Testis (tissue), 3 donors: ENCODE data around the gene UBE2H. TPM values are rescaled to one million over a fixed set of nuclear protein-coding genes. Genes with fewer than 3 reads are reported as not detected.

Source experiments
- DNase-seq: peaks from one replicate; pipeline ENCODE4 v3.0.0-alpha.2; 2019
- H3K27ac ChIP-seq, 2 donors: fragments of 200-600 bp; sonication (generic); one replicate each; pipeline ENCODE4 v1.5.1; 2019
- H3K27me3 ChIP-seq: fragments of 200-600 bp; sonication (generic); one replicate; pipeline ENCODE4 v1.5.1; 2019
- H3K36me3 ChIP-seq: fragments of 200-600 bp; sonication (generic); one replicate; pipeline ENCODE4 v1.5.1; 2017; ENCODE audit warnings: low read depth; ENCODE audit errors: missing control alignments
- H3K4me1 ChIP-seq: fragments of 200-600 bp; sonication (generic); one replicate; pipeline ENCODE4 v1.5.1; 2019
- H3K4me3 ChIP-seq, 2 donors: fragments of 200-600 bp; sonication (generic); one replicate each; pipeline ENCODE4 v1.5.1; 2017 to 2019
- H3K9me3 ChIP-seq: fragments of 200-600 bp; sonication (generic); one replicate; pipeline ENCODE4 v1.5.1; 2017
- POLR2A ChIP-seq: fragments of 450-650 bp; IDR thresholded peaks from one replicate; pipeline ENCODE4 v1.6.1; 2017; ENCODE audit warnings: antibody characterized with exemption, mild to moderate bottlenecking, moderate library complexity
- WGBS, 2 donors: methylation state at CpG; one replicate each; pipeline ENCODE4 v1.1.5; 2018; 5-methylcytosine and 5-hydroxymethylcytosine counted together
- intact Hi-C: fragments of 100-400 bp; cut with DNase I; formaldehyde crosslinking; loops from one replicate; pipeline ENCODE4 v1.15.1; 2023; ENCODE audit warnings: low total_unique reads
- polyA plus RNA-seq: library from polyadenylated mRNA; stranded (reverse); fragments of 350-450 nt; fragmentation: Illumina TruSeq; extraction: RNeasy Lipid Tissue Mini Kit (QIAGEN cat#74804); gene quantifications from one replicate; pipeline ENCODE4 v1.2.3, GENCODE V29; 2014; ENCODE audit warnings: low read depth, low replicate concordance; ENCODE audit not compliant: insufficient read depth
- total RNA-seq, 2 donors: library from RNA; depleted of rRNA; stranded (reverse); fragments of >200 nt; gene quantifications; one replicate each; pipeline ENCODE4 v1.2.3, GENCODE V29; 2016
- TF ChIP-seq, protein P1 (sequence below), 3 experiments: fragments of 450-650 bp in 2 of 3; fragments of 200-600 bp in 1 of 3; sonication (generic) in 1 of 3; IDR thresholded peaks; one replicate each; pipeline ENCODE4 v1.5.1; 2016 to 2019; ENCODE audit warnings: antibody characterized with exemption in 3 of 3, mild to moderate bottlenecking in 2 of 3, moderate library complexity in 1 of 3

UBE2H gene
- total and polyA plus RNA-seq, 3 donors from 2014 or later, result 93.5 to 130 (median 126) TPM

DNA sequence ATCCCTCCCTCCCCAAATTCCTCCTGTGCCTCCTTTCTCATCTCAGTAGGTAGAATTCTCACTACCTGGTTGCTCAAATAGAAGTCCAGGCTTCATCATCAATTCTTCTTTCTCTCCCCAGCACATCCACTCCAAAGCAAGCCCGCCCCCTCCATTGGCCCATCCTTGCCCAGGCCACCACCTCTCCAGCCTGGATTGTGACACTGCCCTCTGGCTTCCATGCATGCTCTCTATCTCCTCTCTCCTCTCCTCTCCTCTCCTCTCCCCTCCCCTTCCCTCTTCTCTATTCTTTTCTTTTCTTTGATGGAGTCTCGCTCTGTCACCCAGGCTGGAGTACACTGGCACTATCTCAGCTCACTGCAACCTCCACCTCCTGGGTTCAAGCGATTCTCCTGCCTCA, 144.9 kb downstream of the UBE2H start:
- H3K4me3 ChIP-seq, result no peak overlapping the region
- DNase-seq, result no peak
- 100% methylated on average over 3 of the region's 3 CpGs for WGBS, 2 donors
- no peak overlapping the region for H3K27ac ChIP-seq
- no peaks in the 10 kb centered on the region for H3K9me3 ChIP-seq
- H3K27me3 ChIP-seq, result no peaks in the 10 kb centered on the region
- H3K4me1 ChIP-seq, result no peaks in the 10 kb centered on the region
- no peaks in the 10 kb centered on the region for H3K36me3 ChIP-seq
- TF ChIP-seq POLR2A, result no peak
- TF ChIP-seq, protein P1, sequence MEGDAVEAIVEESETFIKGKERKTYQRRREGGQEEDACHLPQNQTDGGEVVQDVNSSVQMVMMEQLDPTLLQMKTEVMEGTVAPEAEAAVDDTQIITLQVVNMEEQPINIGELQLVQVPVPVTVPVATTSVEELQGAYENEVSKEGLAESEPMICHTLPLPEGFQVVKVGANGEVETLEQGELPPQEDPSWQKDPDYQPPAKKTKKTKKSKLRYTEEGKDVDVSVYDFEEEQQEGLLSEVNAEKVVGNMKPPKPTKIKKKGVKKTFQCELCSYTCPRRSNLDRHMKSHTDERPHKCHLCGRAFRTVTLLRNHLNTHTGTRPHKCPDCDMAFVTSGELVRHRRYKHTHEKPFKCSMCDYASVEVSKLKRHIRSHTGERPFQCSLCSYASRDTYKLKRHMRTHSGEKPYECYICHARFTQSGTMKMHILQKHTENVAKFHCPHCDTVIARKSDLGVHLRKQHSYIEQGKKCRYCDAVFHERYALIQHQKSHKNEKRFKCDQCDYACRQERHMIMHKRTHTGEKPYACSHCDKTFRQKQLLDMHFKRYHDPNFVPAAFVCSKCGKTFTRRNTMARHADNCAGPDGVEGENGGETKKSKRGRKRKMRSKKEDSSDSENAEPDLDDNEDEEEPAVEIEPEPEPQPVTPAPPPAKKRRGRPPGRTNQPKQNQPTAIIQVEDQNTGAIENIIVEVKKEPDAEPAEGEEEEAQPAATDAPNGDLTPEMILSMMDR (IDR thresholded peaks at IDR 0.05), result no peak
- intact Hi-C loops, result no loop called here

DNA sequence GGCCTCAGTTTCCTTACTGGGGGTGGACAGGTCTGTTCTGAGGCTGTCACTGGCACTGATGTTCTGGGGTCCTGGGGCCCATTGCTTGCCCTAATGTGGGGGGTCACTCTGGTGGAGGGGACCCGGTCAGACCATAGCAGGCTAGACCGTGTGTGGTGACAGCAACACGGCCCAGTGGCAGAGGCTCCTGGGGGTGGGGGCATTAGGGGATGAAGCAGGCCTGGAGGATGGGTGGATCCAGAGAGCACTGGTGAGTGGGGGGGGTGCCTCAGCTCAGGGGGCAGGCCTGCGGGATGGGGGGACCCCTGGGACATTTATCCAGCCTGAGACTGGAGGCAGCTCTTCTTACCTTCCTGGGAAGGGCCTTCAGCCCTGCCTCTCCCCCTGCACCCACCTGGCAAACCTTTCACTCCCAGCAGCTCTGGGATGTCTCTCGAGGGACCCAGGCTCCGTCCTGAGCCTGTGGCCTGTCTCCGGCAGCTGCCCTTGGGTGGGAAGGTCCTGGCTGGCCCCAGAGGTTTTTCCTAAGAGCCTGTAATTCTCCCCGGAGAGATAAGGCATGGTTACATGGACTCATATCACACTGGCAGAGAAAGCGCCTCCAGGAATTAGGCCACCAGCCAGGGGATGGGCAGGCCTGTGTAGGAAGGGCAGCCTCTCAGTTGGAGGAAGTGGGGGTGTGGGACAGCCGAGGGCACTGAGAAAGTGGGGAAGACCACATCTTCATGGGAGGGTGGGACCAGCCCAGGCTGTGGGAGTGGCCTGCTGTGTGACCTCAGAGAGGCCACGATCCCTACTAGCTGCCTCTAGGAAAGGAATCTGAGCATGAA, 147.7 kb downstream of the UBE2H start:
- no peaks in the 10 kb centered on the region for H3K4me1 ChIP-seq
- no peak overlapping the region for H3K27ac ChIP-seq
- H3K36me3 ChIP-seq, result no peaks in the 10 kb centered on the region
- TF ChIP-seq, protein P1 (IDR thresholded peaks at IDR 0.05), result no peak
- no peak for TF ChIP-seq POLR2A
- no peaks in the 10 kb centered on the region for H3K27me3 ChIP-seq
- WGBS, 2 donors, result 71 to 73% methylated on average over 2 to 10 of the region's 11 CpGs
- DNase-seq, result peak; percentile 57
- no peaks in the 10 kb centered on the region for H3K9me3 ChIP-seq
- intact Hi-C loops, result no loop called here
- no peak overlapping the region for H3K4me3 ChIP-seq

DNA sequence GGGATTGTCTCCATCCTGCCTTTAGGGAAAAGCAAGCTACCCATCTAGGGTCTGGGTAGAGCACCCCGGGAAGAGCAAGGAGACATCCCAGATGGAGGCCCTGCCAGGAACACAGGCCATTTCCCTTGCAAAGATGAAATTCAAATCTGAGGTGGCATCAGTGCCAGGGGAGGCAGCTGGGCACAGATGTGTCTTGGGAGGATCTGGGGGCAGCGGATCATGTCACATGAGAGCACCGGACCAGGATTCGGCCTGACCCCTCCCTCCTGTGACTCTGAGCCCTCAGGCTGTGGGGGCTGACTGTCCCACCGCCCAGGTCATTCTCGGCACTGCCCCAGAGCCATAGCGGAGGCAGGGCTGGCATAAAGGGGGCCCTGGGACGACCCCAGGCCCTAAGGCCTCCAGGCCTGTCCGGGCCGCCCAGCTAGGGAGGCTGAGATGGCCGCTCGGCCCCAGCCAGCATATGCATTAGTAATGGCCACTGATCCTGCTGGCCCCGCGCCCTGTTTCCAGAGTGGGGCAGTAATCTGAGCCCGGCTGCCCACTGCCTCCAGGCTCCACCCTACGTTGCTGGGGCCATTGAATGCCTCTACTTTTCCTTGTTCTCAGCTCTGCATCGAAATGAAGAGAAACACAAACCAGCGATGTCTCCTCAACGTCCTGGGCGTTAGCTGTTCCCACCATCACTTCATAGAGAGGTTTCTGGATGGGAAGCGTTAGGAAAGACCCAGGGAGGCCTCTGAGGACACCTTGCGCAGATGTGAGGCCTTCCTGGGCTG, 148.5 kb downstream of the UBE2H start:
- no peaks in the 10 kb centered on the region for H3K9me3 ChIP-seq
- no peak overlapping the region for H3K4me3 ChIP-seq
- WGBS, 2 donors, result 93 to 94% methylated on average over 21 to 22 of the region's 22 CpGs
- H3K4me1 ChIP-seq, result no peaks in the 10 kb centered on the region
- no peaks in the 10 kb centered on the region for H3K36me3 ChIP-seq
- no peaks in the 10 kb centered on the region for H3K27me3 ChIP-seq
- intact Hi-C loops, result no loop called here
- DNase-seq, result no peak
- no peak for TF ChIP-seq POLR2A
- TF ChIP-seq, protein P1 (IDR thresholded peaks at IDR 0.05), result no peak
- H3K27ac ChIP-seq, result no peak overlapping the region

DNA sequence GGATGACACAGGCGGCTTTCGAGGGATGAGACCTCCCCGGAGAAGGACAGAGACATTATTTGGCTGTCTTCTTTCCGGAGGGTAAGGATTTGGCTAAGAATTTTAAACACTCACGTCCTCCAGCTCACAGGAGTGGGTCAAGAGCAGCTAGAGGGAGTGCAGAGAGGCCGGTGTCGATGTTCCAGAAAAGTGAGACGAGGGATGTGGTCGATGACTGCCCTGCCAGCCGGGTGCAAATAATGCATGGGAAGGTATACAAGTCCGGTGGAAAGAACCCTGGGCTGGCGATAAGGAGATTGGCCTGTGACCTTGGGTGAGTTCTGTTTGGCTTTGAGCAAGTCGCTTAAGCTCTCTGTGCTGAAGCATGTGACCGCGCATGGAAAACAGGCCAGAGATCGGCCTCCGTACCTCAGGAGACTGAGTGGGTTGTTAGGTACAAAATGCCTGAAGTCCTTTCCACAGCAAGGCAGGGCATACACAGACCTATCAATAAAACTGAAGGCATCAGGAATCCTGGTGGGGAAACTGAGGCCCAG, 149.1 kb downstream of the UBE2H start:
- H3K36me3 ChIP-seq, result no peaks in the 10 kb centered on the region
- TF ChIP-seq POLR2A, result no peak
- TF ChIP-seq, protein P1 (IDR thresholded peaks at IDR 0.05), result no peak
- intact Hi-C loops, result no loop called here
- H3K9me3 ChIP-seq, result no peaks in the 10 kb centered on the region
- H3K27me3 ChIP-seq, result no peaks in the 10 kb centered on the region
- no peak overlapping the region for H3K4me3 ChIP-seq
- H3K4me1 ChIP-seq, result no peaks in the 10 kb centered on the region
- WGBS, 2 donors, result 87 to 89% methylated on average over 17 of the region's 17 CpGs
- no peak overlapping the region for H3K27ac ChIP-seq
- no peak for DNase-seq
